Peyer's patch (tissue), 4 donors: Measurements from ENCODE around the gene AGBL3. TPM values are rescaled to one million over a fixed set of nuclear protein-coding genes. Genes with fewer than 3 reads are reported as not detected.

Experiments used
- DNase-seq, 3 donors: peaks; one replicate each; pipeline ENCODE4 v3.0.0-alpha.2; 2017 to 2019
- H3K27ac ChIP-seq, 4 donors: fragments of 200-600 bp; sonication (generic); one replicate each; pipeline ENCODE4 v1.5.1; 2016 to 2019
- H3K27me3 ChIP-seq, 2 donors: fragments of 200-600 bp; sonication (generic); one replicate each; pipeline ENCODE4 v1.5.1; 2019
- H3K36me3 ChIP-seq, 3 donors: fragments of 200-600 bp; sonication (generic); one replicate each; pipeline ENCODE4 v1.5.1; 2016 to 2019
- H3K4me1 ChIP-seq, 4 donors: fragments of 200-600 bp; sonication (generic); one replicate each; pipeline ENCODE4 v1.5.1; 2016 to 2019
- H3K4me3 ChIP-seq, 4 donors: fragments of 200-600 bp; sonication (generic); 1 replicate in 3 of 4; 2 replicates in 1 of 4; pipeline ENCODE4 v1.5.1; 2016 to 2019; ENCODE audit warnings: mild to moderate bottlenecking in 1 of 4
- H3K9me3 ChIP-seq, 4 donors: fragments of 200-600 bp; sonication (generic); one replicate each; pipeline ENCODE4 v1.5.1; 2016 to 2019; ENCODE audit warnings: mild to moderate bottlenecking in 1 of 4
- POLR2A ChIP-seq, 2 donors: fragments of 450-650 bp; IDR thresholded peaks; one replicate each; pipeline ENCODE4 v1.5.1; 2017; ENCODE audit warnings: antibody characterized with exemption in 2 of 2, mild to moderate bottlenecking in 2 of 2, moderate library complexity in 2 of 2
- total RNA-seq, 4 donors: library from RNA; depleted of rRNA; stranded (reverse); fragments of >200 nt; gene quantifications; one replicate each; pipeline ENCODE4 v1.1.0, GENCODE V29; 2016
- TF ChIP-seq, protein P1 (sequence below), 6 experiments: fragments of 450-650 bp in 4 of 6; fragments of 200-600 bp in 2 of 6; sonication (generic) in 1 of 6; IDR thresholded peaks; one replicate each; pipeline ENCODE4 v1.5.1; 2017 to 2019; ENCODE audit warnings: antibody characterized with exemption in 6 of 6, mild to moderate bottlenecking in 3 of 6, moderate library complexity in 1 of 6

Gene AGBL3
- total RNA-seq, 4 donors from 2014 or later = 0.38 to 8.4 (median 4.3) TPM

DNA sequence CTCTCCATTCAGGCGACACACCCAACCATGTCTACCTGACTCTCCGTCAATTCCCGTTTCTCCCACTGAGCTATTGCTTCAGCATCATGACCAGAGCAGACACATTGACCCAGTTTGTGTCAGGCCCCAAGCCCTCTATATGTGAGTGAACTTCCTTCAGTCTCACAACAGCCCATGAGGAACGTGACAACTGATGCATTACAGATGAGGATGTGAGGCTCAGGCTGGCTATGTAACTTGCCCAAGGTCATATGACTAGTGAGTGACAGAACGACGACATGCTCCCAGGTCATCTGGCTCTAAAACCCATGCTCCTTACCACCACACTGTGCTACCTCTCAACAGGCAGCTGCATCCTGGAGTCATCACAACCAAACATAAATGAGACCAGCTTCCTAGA is 165.2 kb downstream of the AGBL3 start:
- TF ChIP-seq POLR2A (IDR thresholded peaks at IDR 0.05) = no peak
- TF ChIP-seq, protein P1, sequence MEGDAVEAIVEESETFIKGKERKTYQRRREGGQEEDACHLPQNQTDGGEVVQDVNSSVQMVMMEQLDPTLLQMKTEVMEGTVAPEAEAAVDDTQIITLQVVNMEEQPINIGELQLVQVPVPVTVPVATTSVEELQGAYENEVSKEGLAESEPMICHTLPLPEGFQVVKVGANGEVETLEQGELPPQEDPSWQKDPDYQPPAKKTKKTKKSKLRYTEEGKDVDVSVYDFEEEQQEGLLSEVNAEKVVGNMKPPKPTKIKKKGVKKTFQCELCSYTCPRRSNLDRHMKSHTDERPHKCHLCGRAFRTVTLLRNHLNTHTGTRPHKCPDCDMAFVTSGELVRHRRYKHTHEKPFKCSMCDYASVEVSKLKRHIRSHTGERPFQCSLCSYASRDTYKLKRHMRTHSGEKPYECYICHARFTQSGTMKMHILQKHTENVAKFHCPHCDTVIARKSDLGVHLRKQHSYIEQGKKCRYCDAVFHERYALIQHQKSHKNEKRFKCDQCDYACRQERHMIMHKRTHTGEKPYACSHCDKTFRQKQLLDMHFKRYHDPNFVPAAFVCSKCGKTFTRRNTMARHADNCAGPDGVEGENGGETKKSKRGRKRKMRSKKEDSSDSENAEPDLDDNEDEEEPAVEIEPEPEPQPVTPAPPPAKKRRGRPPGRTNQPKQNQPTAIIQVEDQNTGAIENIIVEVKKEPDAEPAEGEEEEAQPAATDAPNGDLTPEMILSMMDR (IDR thresholded peaks at IDR 0.05) = no peak
- DNase-seq = peak in 2 of 3 donors; percentile 52 to 61
- Histone ChIP-seq H3K36me3 (peaks cover 0 to 5% (median 0%) of the 10 kb centered on the region in 3 donors), H3K4me3 (no peak overlapping the region), H3K9me3 (no peaks in the 10 kb centered on the region), H3K27ac (peak overlapping the region in 2 of 4 donors; percentile 45 to 48), H3K27me3 (no peaks in the 10 kb centered on the region), H3K4me1 (peaks cover 0 to 14% (median 6%) of the 10 kb centered on the region in 4 donors)

DNA sequence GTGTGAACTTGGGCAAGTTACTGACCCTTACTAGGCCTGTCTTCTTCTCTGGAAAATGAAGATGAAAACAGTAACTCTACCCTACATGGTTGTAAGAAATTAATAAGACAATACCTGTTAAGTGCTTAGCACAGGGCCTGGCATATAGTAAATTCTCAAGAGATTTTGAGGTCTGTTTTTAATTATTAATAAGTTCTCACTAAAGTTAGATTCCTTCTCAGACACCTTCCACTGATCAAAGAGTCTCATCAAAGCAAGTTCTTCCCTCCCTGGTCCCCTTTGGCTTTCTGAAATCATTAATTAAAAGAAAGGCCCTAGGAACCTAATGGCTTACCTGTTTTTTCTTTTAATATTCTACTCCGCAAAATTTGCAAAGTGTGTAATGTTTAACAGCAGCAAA is 166.1 kb downstream of the AGBL3 start:
- H3K4me3 ChIP-seq = no peak overlapping the region
- peaks cover 0 to 5% (median 0%) of the 10 kb centered on the region in 3 donors for H3K36me3 ChIP-seq
- no peak for TF ChIP-seq POLR2A (IDR thresholded peaks at IDR 0.05)
- TF ChIP-seq, protein P1 (IDR thresholded peaks at IDR 0.05) = no peak
- H3K9me3 ChIP-seq = no peaks in the 10 kb centered on the region
- H3K27ac ChIP-seq = peak overlapping the region in 1 of 4 donors; percentile 26
- peaks cover 0 to 12% (median 3%) of the 10 kb centered on the region in 4 donors for H3K4me1 ChIP-seq
- DNase-seq = no peak
- no peaks in the 10 kb centered on the region for H3K27me3 ChIP-seq

DNA sequence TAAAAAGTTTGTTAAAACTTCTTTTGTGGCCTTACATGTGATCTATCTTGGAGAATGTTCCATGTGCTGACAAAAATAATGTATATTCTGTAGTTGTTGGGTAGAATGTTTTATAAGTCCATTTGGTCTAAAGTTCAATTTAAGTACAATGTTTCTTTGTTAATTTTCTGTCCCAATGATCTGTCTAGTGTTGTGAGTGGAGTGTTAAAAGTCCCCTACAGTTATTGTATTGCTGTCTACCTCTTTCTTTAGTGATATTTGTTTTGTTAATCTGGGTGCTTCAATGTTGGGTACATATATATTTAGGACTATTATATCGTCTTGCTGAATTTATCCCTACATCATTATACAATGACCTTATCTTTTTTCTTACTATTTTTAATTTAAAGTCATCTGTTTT is 168.4 kb downstream of the AGBL3 start:
- Histone ChIP-seq H3K27ac (no peak overlapping the region), H3K4me1 (peaks cover 0 to 9% (median under 1%) of the 10 kb centered on the region in 4 donors), H3K36me3 (peaks cover 0 to 5% (median 0%) of the 10 kb centered on the region in 3 donors), H3K9me3 (no peaks in the 10 kb centered on the region), H3K4me3 (no peak overlapping the region), H3K27me3 (no peaks in the 10 kb centered on the region)
- no peak for TF ChIP-seq POLR2A (IDR thresholded peaks at IDR 0.05)
- TF ChIP-seq, protein P1 (IDR thresholded peaks at IDR 0.05) = no peak
- DNase-seq = no peak

DNA sequence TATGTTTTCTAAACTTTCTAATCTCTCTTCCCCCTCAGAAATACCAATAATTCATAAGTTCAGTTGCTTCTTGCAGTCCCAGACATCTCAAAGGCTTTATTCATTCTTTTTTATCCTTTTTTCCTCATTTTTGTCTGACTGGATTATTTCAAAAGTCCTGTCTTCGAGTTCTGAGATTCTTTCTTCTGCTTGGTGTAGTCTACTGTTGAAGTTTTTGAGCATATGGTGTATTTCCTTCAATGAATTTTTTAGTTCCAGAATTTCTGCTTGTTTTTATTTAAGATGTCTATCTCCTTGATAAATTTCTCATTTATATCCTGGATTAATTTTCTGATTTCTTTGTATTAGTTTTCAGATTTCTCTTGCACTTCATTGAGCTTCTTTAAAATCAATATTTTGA is 170.0 kb downstream of the AGBL3 start:
- Histone ChIP-seq H3K9me3 (no peaks in the 10 kb centered on the region), H3K4me1 (peaks cover 3 to 18% (median 10%) of the 10 kb centered on the region in 4 donors), H3K27ac (no peak overlapping the region), H3K27me3 (no peaks in the 10 kb centered on the region), H3K4me3 (no peak overlapping the region), H3K36me3 (peaks cover 0 to 5% (median 0%) of the 10 kb centered on the region in 3 donors)
- DNase-seq = no peak
- TF ChIP-seq, protein P1 (IDR thresholded peaks at IDR 0.05) = no peak
- no peak for TF ChIP-seq POLR2A (IDR thresholded peaks at IDR 0.05)

DNA sequence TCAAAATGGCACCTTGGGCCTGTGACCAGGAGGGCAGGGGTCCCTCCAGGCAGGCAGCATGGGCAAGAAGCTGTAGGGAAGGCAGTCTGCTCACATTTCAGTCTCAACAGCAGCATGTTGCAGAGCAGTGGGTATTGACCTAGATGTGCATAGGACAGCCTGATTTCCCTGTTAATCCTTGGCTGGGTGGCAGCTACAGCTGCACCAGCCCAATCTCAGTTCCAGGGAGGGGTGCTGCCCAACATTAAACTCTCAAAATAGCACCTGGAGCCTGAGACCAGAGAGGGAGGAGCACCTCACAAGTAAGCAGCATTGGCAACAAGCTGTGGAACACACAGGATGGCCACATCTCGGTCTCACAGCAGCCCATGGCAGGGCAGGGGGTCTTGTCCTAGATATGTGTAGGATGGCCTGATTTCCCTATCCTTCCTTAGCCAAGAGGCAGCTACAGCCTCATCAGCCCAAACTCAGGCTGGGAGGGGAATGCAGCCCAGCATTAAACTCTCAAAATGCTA is 171.9 kb downstream of the AGBL3 start:
- peak overlapping the region in 1 of 4 donors; percentile 36 for H3K27ac ChIP-seq

More for the DNA sequence above, 171.9 kb downstream of the AGBL3 start:
- no peak for DNase-seq
- H3K4me3 ChIP-seq = no peak overlapping the region
- TF ChIP-seq, protein P1 (IDR thresholded peaks at IDR 0.05) = no peak
- no peaks in the 10 kb centered on the region for H3K9me3 ChIP-seq
- H3K4me1 ChIP-seq = peaks cover 3 to 18% (median 10%) of the 10 kb centered on the region in 4 donors
- H3K36me3 ChIP-seq = no peaks in the 10 kb centered on the region
- H3K27me3 ChIP-seq = no peaks in the 10 kb centered on the region
